Activated gamma-delta T cell treated with Interleukin-2 at 50 U/mL for 16 hours (primary cell): ENCODE data around the gene OTULIN.
A peak's percentile ranks its signal among the peaks of the same experiment; 100 is the strongest.

ENCODE experiments used
- DNase-seq: peaks from one replicate; pipeline ENCODE4 v3.0.0-alpha.2; 2020

The OTULIN gene

DNA sequence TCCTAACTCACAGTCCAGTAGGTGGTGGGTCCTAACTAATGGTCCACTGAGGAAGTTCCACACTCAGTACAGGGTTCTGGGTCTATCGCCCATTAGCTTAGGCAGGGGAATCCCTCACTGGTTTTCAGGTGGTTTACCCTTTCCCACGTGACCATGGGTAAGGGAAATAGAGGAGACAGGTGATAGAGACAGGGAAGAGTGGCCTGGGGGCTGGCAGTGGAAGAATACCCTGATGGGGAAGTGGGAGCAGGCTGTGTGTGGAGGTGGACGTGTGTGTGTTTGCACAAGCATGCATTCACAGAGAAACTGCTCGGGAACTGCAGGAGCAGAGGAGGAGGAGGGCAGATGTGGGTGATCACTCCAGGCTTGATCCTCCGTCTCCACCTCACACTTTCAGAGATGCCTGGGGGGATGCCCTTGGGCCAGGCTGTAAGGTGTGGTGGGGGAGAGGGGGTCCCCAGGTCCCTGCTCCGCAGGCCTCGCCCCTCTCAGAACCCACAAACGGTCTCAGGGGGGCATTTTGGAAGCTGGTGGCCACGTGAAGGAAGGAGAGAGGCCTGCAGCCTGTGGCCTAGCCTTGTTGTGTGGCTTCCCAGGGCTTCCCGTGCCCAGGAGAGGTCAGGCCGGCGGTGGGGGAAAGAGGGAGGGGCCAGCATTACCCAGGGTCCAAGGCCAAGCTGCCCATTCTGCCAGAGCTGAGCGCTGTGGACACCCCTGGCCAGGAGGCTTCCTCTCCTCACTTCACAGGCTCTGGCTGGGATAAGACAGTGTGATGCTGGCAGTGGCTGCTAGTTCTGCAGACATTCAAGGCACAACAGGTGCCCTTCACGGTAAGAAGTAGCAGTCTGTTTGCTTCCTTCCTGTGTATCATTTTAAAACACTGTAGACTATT lies 80.0 kb downstream of the OTULIN start:
- no peak for DNase-seq

DNA sequence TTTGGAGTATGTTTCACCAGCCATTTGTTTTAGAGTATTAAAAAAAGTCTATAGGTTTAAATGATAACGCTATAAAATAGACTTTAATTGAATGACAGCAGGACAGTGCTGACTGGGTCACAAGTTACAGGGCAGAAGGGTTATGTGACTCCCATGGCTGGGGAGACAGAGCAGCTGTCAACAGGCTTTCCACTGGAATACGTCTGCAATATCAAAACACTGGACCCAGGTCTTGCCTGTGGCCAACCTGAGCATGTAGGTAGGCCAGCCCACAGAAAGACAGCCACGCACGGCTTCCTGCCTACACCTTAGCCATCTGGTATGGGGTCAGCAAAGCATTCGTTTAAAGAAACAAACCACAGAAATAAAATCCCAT lies 80.7 kb downstream of the OTULIN start:
- DNase-seq, result no peak

DNA sequence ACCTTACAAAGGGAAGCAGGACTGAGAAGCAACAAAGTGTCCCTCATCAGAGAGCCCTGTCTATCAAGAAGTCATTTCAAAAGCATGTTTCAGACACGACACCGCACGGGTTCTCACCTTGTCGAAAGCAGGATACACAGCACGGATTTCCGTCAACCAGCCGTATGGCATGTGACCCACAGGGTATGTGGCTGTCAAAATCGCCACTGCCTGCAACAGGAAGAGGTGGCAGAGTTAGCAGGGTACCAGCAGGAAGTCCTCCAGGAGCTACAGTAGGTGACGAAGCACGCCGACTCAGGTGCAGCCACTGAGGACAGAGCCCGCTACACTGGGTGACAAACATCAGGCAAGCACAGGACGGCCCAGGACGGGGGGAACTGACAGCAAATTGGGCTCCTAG lies 81.2 kb downstream of the OTULIN start:
- peak; percentile 59 for DNase-seq

DNA sequence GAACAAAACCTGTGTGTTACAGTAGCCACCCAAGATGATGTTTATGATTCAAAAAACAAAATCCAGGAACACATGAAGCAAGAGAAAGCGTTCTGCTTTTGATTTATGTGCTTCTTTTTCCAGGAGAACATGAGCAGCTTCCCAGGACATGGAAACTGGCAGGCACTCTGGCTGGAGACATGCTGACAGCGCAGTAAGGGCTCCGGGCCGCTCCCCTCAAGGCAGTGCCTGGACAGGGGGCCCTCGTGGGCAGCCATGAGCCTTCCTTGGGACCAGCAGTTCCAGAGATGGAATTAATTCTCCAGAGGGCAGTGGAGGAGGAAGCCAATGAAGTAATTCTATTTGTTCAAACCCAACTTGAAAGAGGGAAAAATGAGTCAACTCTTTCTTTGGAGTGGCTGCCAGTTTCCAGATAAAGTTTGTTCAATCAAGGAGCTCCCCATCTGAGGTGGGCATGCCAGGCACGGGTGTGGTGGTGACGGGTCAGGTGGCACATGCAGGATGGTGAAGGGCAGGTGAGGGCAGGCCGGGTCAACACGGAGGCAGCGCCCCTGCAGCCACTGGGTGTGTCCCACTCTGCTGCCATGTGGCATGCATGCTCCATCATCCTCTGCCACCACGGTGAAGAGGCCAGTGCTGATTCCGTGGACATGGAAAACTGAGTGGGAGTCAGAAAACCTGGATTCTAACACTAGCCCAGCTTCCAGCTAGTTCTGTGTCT lies 83.8 kb downstream of the OTULIN start:
- DNase-seq, result no peak
